Cardiac muscle cell (in vitro differentiated cells and primary cell): ENCODE data around the gene ZNF341. TPM values are rescaled to one million over a fixed set of nuclear protein-coding genes. Genes with fewer than 3 reads are reported as not detected.

Experiments
- DNase-seq, 2 donors: peaks; one replicate each; pipeline versions ENCODE4 v3.0.0 to v3.0.0-alpha.2; 2010 to 2017; ENCODE audit warnings: low read depth in 1 of 2, low spot score in 1 of 2
- H3K27ac ChIP-seq: fragments of 200-600 bp; sonication (generic); 2 replicates; pipeline ENCODE4 v1.5.1; 2016
- H3K27me3 ChIP-seq: fragments of 200-600 bp; sonication (generic); 2 replicates; pipeline ENCODE4 v1.6.0; 2016; ENCODE audit warnings: control low read depth
- H3K36me3 ChIP-seq: fragments of 200-600 bp; sonication (generic); 2 replicates; pipeline ENCODE4 v1.5.1; 2016; ENCODE audit warnings: control low read depth
- H3K4me1 ChIP-seq: fragments of 200-600 bp; sonication (generic); 2 replicates; pipeline ENCODE4 v1.8.1; 2017; ENCODE audit warnings: low read depth, mild to moderate bottlenecking, mixed run types
- H3K4me3 ChIP-seq: fragments of 200-600 bp; sonication (generic); 2 replicates; pipeline ENCODE4 v1.5.1; 2016; ENCODE audit warnings: mild to moderate bottlenecking
- H3K9me3 ChIP-seq: fragments of 200-600 bp; sonication (generic); 2 replicates; pipeline ENCODE4 v1.5.1; 2017; ENCODE audit warnings: low read depth, mild to moderate bottlenecking, control low read depth
- polyA plus RNA-seq: library from polyadenylated mRNA; unstranded; fragments of >200 nt; fragmentation: Nextera tagmentation; extraction: Ambion mirVana; gene quantifications from 2 replicates; pipeline ENCODE4 v1.2.1, GENCODE V29; 2016
- total RNA-seq: library from RNA; depleted of rRNA; stranded (reverse); fragments of >200 nt; gene quantifications from 2 replicates; pipeline ENCODE4 v1.2.3, GENCODE V29; 2016
- TF ChIP-seq, protein P1 (sequence below): IDR thresholded peaks from 2 replicates; pipeline ENCODE4 v1.5.1; 2012; ENCODE audit warnings: low read depth, mild to moderate bottlenecking, low read length

ZNF341 gene
- total and polyA plus RNA-seq, 2 experiments from 2014 or later: 2.7 to 3.1 TPM

DNA sequence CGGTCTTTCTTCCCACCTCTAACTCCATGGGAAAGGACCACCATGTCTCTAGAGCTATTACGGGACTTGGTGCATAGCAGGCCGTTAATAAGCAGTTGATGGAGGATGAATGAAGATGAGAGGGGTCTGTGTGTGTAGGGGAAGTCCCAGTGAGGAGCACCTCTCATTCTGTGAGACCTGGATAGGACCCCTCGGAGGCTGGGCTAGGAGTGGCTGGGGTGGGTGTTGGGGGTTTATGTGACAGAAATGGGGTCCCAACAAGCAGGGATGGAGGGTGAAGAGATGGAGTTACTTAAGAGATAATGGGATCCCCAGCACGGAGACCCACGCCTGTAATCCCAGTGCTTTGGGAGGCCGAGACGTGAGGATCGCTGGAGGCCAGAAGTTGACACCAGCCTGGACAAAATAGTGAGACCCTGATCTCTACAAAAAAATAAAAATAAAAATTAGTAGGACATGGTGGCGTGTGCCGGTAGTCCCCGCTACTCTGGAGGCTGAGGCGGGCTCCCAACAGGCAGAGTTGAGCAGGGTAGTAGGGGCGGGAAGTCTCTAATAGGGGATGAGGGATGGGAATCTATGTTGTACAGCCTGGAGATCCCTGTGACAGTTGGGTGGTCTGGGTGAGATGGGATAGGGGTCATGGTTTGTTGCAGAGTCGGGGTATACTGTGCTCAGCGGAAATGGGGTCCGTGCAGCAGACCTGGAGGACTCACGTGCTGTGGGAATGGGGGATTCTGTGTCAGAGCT lies 677 bp upstream of the ZNF341 start:
- TF ChIP-seq, protein P1, sequence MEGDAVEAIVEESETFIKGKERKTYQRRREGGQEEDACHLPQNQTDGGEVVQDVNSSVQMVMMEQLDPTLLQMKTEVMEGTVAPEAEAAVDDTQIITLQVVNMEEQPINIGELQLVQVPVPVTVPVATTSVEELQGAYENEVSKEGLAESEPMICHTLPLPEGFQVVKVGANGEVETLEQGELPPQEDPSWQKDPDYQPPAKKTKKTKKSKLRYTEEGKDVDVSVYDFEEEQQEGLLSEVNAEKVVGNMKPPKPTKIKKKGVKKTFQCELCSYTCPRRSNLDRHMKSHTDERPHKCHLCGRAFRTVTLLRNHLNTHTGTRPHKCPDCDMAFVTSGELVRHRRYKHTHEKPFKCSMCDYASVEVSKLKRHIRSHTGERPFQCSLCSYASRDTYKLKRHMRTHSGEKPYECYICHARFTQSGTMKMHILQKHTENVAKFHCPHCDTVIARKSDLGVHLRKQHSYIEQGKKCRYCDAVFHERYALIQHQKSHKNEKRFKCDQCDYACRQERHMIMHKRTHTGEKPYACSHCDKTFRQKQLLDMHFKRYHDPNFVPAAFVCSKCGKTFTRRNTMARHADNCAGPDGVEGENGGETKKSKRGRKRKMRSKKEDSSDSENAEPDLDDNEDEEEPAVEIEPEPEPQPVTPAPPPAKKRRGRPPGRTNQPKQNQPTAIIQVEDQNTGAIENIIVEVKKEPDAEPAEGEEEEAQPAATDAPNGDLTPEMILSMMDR: no peak
- H3K4me3 ChIP-seq: peak overlapping the region; percentile 11
- no peak for DNase-seq
- no peaks in the 10 kb centered on the region for H3K27me3 ChIP-seq
- H3K27ac ChIP-seq: no peak overlapping the region
- H3K4me1 ChIP-seq: peaks cover 6% of the 10 kb centered on the region
- H3K9me3 ChIP-seq: no peaks in the 10 kb centered on the region
- no peaks in the 10 kb centered on the region for H3K36me3 ChIP-seq

DNA sequence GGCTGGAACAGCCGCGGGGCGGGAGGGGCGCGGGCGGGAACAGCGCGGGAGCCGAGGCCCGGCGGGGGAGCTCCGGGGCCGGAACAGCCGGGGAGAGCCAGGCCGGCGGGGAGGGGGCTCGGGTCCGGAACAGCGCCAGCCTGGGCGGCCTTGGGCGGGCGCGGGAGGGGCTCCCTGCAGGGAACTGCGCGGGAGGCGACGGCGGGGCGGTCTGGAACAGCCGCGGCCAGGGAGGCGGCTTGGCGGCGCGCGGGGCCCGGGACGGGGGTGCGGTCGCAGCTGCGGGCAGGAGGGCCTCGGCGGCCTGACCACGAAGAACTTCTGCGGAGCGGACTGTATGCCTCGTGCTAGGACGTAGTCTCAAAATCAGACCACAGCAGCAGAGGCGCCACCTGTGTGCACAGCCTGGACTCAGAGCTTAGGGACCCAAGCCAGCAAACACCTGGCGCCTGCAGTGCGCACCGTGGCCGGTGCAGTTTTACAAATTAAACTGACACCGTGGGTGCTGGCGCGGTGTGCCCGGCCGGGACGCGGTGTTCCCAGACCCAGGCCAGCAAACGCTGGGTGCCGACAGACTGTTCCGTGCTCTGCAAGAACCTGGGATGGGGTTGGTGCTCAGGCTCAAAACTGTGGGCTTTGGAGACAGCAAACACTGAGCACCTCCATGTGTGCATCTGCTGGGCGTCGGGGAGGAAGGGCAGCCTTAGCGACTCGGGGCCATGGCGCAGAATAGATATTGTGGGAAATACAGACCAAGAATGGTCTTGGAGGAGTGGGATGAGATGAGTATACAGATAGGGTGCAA lies 572 bp downstream of the ZNF341 start:
- H3K4me1 ChIP-seq: peaks cover 6% of the 10 kb centered on the region
- peak overlapping the region; percentile 81 for H3K27ac ChIP-seq
- no peaks in the 10 kb centered on the region for H3K27me3 ChIP-seq
- H3K4me3 ChIP-seq: peak overlapping the region; percentile 30
- no peak for DNase-seq
- no peaks in the 10 kb centered on the region for H3K36me3 ChIP-seq
- TF ChIP-seq, protein P1: no peak
- H3K9me3 ChIP-seq: no peaks in the 10 kb centered on the region

DNA sequence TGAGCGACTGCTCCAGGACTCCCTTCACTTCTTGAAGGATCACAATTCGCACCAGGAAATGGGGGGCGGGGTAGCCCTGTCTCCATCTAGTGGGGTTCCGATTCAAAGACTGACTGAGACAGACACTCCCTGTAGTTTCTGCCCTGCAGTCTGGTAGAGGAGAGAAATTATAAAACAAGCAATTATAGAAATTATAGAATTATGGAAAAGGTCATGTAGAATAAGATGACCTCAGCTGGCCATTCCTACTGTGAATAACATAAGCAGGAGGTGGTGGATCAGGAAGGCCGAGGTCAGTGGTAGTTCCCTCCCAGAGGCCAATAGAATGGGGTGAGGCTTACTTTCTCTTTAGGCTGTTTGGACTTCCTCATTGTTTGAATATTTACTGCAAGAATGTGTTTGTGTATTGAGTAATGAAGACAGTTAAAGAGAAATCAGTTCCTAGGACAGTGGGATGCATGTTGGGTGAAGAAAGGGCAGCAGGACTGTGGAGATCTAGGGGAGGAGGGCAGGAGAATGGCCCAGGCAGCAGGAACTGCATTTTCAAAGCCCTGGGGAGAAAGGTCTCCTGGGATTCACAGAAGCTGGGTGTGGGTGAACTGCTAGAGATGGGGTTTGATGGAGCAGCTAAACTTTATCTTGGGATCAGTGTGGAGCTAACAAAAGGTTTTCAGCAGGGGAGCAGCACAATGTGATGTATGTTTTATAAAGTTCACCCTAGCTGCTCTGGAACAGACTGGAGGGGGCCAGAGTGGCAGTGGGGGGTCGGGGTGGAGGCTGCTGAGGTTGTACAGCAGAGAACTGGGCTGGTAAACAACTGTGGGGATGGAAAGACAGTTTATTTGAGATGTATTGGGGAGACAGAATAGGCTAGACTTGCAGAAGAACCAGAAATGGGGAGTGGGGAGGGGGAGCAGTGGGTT lies 2.1 kb downstream of the ZNF341 start:
- Histone ChIP-seq H3K27me3 (no peaks in the 10 kb centered on the region), H3K4me1 (peaks cover 6% of the 10 kb centered on the region), H3K4me3 (no peak overlapping the region), H3K9me3 (no peaks in the 10 kb centered on the region), H3K36me3 (no peaks in the 10 kb centered on the region), H3K27ac (peak overlapping the region; percentile 43)
- TF ChIP-seq, protein P1: no peak
- peak in 1 of 2 donors; percentile 84 for DNase-seq

DNA sequence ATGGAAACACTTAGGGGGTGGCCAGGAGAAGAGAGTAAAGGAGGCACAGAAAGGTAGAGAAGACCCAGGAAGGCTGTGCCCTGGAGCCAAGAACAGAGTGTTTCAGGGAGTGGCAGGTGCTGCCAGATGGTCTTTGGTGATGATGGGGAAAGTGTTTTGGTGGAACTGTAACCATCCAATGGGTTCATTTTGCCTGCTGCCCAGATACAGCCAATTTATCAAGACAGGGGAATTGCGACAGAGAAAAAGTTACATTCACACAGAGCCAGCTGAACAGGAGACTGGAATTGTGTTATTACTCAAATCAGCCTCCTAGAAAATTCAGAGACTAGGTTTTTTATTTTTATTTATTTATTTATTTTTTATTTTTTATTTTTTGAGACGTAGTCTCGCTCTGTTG lies 5.2 kb downstream of the ZNF341 start:
- DNase-seq: no peak
- Histone ChIP-seq H3K4me3 (no peak overlapping the region), H3K27me3 (no peaks in the 10 kb centered on the region), H3K4me1 (peaks cover 6% of the 10 kb centered on the region), H3K36me3 (no peaks in the 10 kb centered on the region), H3K27ac (no peak overlapping the region), H3K9me3 (no peaks in the 10 kb centered on the region)
- TF ChIP-seq, protein P1: no peak

DNA sequence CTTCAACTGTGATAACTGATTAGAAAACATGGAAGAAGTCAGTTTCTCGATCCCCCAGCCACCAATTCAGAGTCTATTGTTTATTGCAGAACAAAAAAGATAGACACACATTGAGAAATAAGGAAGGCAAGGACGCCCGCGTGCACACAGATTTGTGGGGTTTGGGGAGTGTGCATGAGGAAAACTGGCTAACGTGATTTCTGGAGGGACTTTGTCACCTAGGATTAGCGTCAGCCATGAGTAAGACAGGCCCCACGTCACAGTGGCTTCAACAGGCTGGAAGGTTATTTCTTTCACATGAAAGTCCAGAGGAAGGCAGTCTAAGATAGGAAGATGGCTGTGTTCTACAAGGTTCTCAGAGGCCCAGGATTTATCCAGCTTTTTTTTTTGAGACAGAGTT lies 7.7 kb downstream of the ZNF341 start:
- DNase-seq: no peak
- no peak overlapping the region for H3K4me3 ChIP-seq
- H3K36me3 ChIP-seq: no peaks in the 10 kb centered on the region
- no peaks in the 10 kb centered on the region for H3K9me3 ChIP-seq
- no peak overlapping the region for H3K27ac ChIP-seq
- no peaks in the 10 kb centered on the region for H3K27me3 ChIP-seq
- H3K4me1 ChIP-seq: no peaks in the 10 kb centered on the region
- TF ChIP-seq, protein P1: no peak
